ENCODE measurements around the gene RNF224.
A peak's percentile ranks its signal among the peaks of the same experiment; 100 is the strongest.

Gene RNF224

GRCh38 chr9:137227054-137227852, at the start of gene RNF224:
Gene RNF224 (plus strand): TSS chr9:137227502. CDS start chr9:137228336, 834 bp downstream.
- DNase-seq (ENCODE audit: low read depth), result peak; percentile 41

GRCh38 chr9:137178201-137178938, 48.9 kb upstream of the RNF224 start:
- no peak for DNase-seq (ENCODE audit: low read depth)

GRCh38 chr9:137178939-137179630, 48.2 kb upstream of the RNF224 start:
- DNase-seq (ENCODE audit: low read depth), result no peak

GRCh38 chr9:137179761-137180160, 47.5 kb upstream of the RNF224 start:
- no peak for DNase-seq (ENCODE audit: low read depth)

GRCh38 chr9:137180491-137180890, 46.8 kb upstream of the RNF224 start:
- DNase-seq (ENCODE audit: low read depth), result no peak

- no peak for DNase-seq (ENCODE audit: low read depth)
These were observed 45.6 kb upstream of the RNF224 start for GRCh38 chr9:137181680-137182079.

GRCh38 chr9:137182836-137183235, 44.5 kb upstream of the RNF224 start:
- DNase-seq (ENCODE audit: low read depth), result no peak

GRCh38 chr9:137183980-137184595, 43.2 kb upstream of the RNF224 start:
- no peak for DNase-seq (ENCODE audit: low read depth)

- DNase-seq (ENCODE audit: low read depth), result no peak
These were observed 42.2 kb upstream of the RNF224 start for GRCh38 chr9:137184881-137185660.

- no peak for DNase-seq (ENCODE audit: low read depth)
These were observed 41.4 kb upstream of the RNF224 start for GRCh38 chr9:137185921-137186320.

- DNase-seq (ENCODE audit: low read depth), result no peak
These were observed 40.9 kb upstream of the RNF224 start for GRCh38 chr9:137186385-137186784.

- DNase-seq (ENCODE audit: low read depth), result no peak
These were observed 39.9 kb upstream of the RNF224 start for GRCh38 chr9:137187386-137187785.

GRCh38 chr9:137188086-137188489, 39.2 kb upstream of the RNF224 start:
- no peak for DNase-seq (ENCODE audit: low read depth)

- peak; percentile 82 for DNase-seq (ENCODE audit: low read depth)
These were observed 38.6 kb upstream of the RNF224 start, which contains the start of the genes ANAPC2 and SSNA1 for GRCh38 chr9:137188490-137189296. Gene ANAPC2 (minus strand): TSS chr9:137188560. CDS start chr9:137188532, 28 bp downstream. Gene SSNA1 (plus strand): TSS chr9:137188676. CDS start chr9:137188727, 51 bp downstream.

- no peak for DNase-seq (ENCODE audit: low read depth)
These were observed 37.7 kb upstream of the RNF224 start for GRCh38 chr9:137189297-137190295.

GRCh38 chr9:137190315-137190856, 36.9 kb upstream of the RNF224 start:
- no peak for DNase-seq (ENCODE audit: low read depth)

- DNase-seq (ENCODE audit: low read depth), result no peak
These were observed 36.1 kb upstream of the RNF224 start for GRCh38 chr9:137191245-137191644.

- DNase-seq (ENCODE audit: low read depth), result no peak
These were observed 35.4 kb upstream of the RNF224 start for GRCh38 chr9:137191691-137192447.
